Epithelial cell of proximal tubule (primary cell): ENCODE data around the gene STX16. TPM values are rescaled to one million over a fixed set of nuclear protein-coding genes. Genes with fewer than 3 reads are reported as not detected.

ENCODE experiments used
- DNase-seq: peaks from one replicate; pipeline ENCODE4 v3.0.0-alpha.2; 2011; ENCODE audit warnings: low read depth
- H3K4me3 ChIP-seq: 2 replicates; pipeline ENCODE4 v1.5.1; 2011; ENCODE audit warnings: low read depth, mild to moderate bottlenecking, low read length
- total RNA-seq: library from RNA; depleted of rRNA; stranded (reverse); fragments of >200 nt; gene quantifications from 2 replicates; pipeline ENCODE4 v1.2.3, GENCODE V29; 2015
- TF ChIP-seq, protein P1 (sequence below): conservative IDR thresholded peaks from 2 replicates; pipeline ENCODE4 v1.5.1; 2012; ENCODE audit warnings: low read depth, mild to moderate bottlenecking, low read length

STX16 gene, protein sequence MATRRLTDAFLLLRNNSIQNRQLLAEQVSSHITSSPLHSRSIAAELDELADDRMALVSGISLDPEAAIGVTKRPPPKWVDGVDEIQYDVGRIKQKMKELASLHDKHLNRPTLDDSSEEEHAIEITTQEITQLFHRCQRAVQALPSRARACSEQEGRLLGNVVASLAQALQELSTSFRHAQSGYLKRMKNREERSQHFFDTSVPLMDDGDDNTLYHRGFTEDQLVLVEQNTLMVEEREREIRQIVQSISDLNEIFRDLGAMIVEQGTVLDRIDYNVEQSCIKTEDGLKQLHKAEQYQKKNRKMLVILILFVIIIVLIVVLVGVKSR
- 10.4 and 14.4 TPM in 2 replicates for total RNA-seq

- TF ChIP-seq, protein P1, sequence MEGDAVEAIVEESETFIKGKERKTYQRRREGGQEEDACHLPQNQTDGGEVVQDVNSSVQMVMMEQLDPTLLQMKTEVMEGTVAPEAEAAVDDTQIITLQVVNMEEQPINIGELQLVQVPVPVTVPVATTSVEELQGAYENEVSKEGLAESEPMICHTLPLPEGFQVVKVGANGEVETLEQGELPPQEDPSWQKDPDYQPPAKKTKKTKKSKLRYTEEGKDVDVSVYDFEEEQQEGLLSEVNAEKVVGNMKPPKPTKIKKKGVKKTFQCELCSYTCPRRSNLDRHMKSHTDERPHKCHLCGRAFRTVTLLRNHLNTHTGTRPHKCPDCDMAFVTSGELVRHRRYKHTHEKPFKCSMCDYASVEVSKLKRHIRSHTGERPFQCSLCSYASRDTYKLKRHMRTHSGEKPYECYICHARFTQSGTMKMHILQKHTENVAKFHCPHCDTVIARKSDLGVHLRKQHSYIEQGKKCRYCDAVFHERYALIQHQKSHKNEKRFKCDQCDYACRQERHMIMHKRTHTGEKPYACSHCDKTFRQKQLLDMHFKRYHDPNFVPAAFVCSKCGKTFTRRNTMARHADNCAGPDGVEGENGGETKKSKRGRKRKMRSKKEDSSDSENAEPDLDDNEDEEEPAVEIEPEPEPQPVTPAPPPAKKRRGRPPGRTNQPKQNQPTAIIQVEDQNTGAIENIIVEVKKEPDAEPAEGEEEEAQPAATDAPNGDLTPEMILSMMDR, result peak; percentile 49
- peak within 1 kb of the TSS; percentile 93 for H3K4me3 ChIP-seq
- DNase-seq, result no peak
Observed at GRCh38 chr20:58650776-58651558, at the start of gene STX16. Gene STX16 (plus strand): TSS chr20:58651283. CDS start chr20:58652007, 724 bp downstream.

DNA sequence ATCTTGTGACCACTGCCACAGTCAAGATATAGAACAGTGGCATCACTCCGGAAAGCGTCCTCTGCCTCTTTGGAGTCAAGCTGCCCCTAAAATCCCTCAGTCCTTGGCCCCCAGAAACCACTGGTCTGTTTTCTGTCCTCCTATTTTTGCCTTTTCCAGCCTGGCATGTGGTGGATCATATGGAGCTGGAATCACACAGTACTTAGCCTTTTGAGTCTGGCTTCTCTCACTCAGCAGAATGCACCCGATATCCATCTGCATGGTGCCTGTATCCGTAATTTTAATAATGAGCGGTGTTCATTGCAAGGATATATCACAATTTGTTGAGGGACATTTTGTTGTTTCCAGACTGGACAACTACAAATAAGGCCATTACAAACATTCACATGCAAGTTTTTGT, 49.0 kb upstream of the STX16 start:
- TF ChIP-seq, protein P1, result no peak
- no peak overlapping the region for H3K4me3 ChIP-seq
- no peak for DNase-seq

- TF ChIP-seq, protein P1, result no peak
- DNase-seq, result no peak
Observed at GRCh38 chr20:58603721-58604120, 47.4 kb upstream of the STX16 start.

DNA sequence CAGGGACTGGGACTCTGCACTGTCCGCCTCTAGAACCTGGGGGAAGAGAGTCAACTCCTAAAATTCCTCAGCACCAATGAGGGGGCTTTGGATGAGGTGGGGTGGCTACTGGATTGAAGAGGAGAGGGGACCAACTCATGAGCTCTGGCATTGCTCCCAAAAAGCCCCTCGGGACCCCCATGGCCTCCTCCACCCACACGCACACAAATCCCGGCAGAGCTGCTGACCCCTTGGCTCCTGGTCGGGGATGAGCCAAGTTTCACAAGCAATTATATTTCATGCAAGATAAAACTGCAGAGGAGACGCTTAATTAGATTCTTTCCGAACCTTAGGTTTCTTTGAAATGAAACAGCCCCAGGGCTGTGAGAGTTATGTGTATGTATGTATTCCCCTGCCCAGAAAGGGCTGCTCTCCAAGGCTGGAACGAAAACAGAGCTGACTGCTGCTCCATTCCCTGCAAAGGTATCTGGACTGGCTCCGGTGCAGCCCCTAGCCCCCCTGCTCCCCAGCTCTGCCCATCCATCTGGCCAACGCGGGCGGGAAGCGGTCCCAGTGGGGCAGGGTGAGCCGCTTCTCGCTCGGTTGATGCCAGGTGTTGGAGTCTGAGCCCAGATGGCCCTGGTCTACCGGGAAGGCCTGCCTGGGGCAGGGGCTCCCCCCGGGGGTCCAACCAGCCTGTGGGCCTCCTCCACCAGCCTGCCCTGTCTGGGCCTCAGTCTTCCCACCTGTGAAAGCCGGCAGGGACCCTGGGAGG, 46.8 kb upstream of the STX16 start:
- no peak for DNase-seq
- H3K4me3 ChIP-seq, result no peak overlapping the region
- TF ChIP-seq, protein P1, result no peak

More at GRCh38 chr20:58603721-58604120, 47.4 kb upstream of the STX16 start:
- H3K4me3 ChIP-seq, result no peak overlapping the region

GRCh38 chr20:58605292-58606065, 45.6 kb upstream of the STX16 start:
- H3K4me3 ChIP-seq, result no peak overlapping the region
- no peak for DNase-seq
- TF ChIP-seq, protein P1, result no peak

GRCh38 chr20:58606184-58606583, 44.9 kb upstream of the STX16 start:
- no peak overlapping the region for H3K4me3 ChIP-seq
- TF ChIP-seq, protein P1, result no peak
- DNase-seq, result no peak
